Stimulated activated CD8-positive, alpha-beta memory T cell treated with anti-CD3 and anti-CD28 coated beads, Interleukin-12 subunit alpha, Interleukin-12 subunit beta, amount 100 ng/mL, for 24 hours (primary cell): Measurements from ENCODE around the gene PAGE3.

Experiments used
- DNase-seq: peaks from one replicate; pipeline ENCODE4 v3.0.0-alpha.2; 2020; ENCODE audit errors: extremely low read depth

Gene PAGE3

GRCh38 chrX:55264816-55265215 is at the start of gene PAGE3:
Gene PAGE3, minus strand, starts transcription at chrX:55264916. Its CDS starts 1,013 bp downstream, at chrX:55263903.
- no peak for DNase-seq

- no peak for DNase-seq
Measured at GRCh38 chrX:55312655-55313054, 47.9 kb upstream of the PAGE3 start.

GRCh38 chrX:55290963-55291362 is 26.2 kb upstream of the PAGE3 start:
- DNase-seq, result no peak

- no peak for DNase-seq
Measured at GRCh38 chrX:55279832-55280231, 15.1 kb upstream of the PAGE3 start.

- DNase-seq, result no peak
Measured at GRCh38 chrX:55260806-55261205, 3.9 kb downstream of the PAGE3 start.

- DNase-seq, result no peak
Measured at GRCh38 chrX:55253528-55253927, 11.2 kb downstream of the PAGE3 start.

- DNase-seq, result no peak
Measured at GRCh38 chrX:55240788-55241340, 23.9 kb downstream of the PAGE3 start.

GRCh38 chrX:55220119-55220794 is 44.5 kb downstream of the PAGE3 start, which contains the start of gene PAGE5:
Gene PAGE5, plus strand, starts transcription at chrX:55220346. Its CDS starts 1,037 bp downstream, at chrX:55221383.
- no peak for DNase-seq

GRCh38 chrX:55213381-55213780 is 51.3 kb downstream of the PAGE3 start:
- no peak for DNase-seq

- no peak for DNase-seq
Measured at GRCh38 chrX:55210931-55211677, 53.6 kb downstream of the PAGE3 start.
